H1 (cell line): ENCODE results near the gene KCNN1.

Experiments used
- PHF8 ChIP-seq: fragments of 200-600 bp; sonication (generic); conservative IDR thresholded peaks from 2 replicates; pipeline ENCODE4 v1.7.1; 2012; ENCODE audit warnings: low read depth, mild to moderate bottlenecking, inconsistent platforms, low read length, moderate library complexity
- TF ChIP-seq, protein P1 (sequence below): IDR thresholded peaks from 2 replicates; pipeline ENCODE4 v1.6.1; 2011; ENCODE audit warnings: low read depth, mild to moderate bottlenecking, low read length; ENCODE audit not compliant: insufficient read depth
- TF ChIP-seq, protein P2 (sequence below), 3 experiments: IDR thresholded peaks; 1 replicate in 2 of 3; 2 replicates in 1 of 3; pipeline versions ENCODE4 v1.5.1 to v1.6.1; 2011; ENCODE audit warnings: low read length in 3 of 3, mild to moderate bottlenecking in 3 of 3, inconsistent platforms in 2 of 3, low read depth in 1 of 3, moderate library complexity in 1 of 3; ENCODE audit not compliant: insufficient read depth in 1 of 3; ENCODE audit errors: control extremely low read depth in 1 of 3

GRCh38 chr19:17998827-17999150 is 31.9 kb downstream of the KCNN1 start:
- TF ChIP-seq, protein P1, sequence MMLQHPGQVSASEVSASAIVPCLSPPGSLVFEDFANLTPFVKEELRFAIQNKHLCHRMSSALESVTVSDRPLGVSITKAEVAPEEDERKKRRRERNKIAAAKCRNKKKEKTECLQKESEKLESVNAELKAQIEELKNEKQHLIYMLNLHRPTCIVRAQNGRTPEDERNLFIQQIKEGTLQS, result no peak
- TF ChIP-seq, protein P2, sequence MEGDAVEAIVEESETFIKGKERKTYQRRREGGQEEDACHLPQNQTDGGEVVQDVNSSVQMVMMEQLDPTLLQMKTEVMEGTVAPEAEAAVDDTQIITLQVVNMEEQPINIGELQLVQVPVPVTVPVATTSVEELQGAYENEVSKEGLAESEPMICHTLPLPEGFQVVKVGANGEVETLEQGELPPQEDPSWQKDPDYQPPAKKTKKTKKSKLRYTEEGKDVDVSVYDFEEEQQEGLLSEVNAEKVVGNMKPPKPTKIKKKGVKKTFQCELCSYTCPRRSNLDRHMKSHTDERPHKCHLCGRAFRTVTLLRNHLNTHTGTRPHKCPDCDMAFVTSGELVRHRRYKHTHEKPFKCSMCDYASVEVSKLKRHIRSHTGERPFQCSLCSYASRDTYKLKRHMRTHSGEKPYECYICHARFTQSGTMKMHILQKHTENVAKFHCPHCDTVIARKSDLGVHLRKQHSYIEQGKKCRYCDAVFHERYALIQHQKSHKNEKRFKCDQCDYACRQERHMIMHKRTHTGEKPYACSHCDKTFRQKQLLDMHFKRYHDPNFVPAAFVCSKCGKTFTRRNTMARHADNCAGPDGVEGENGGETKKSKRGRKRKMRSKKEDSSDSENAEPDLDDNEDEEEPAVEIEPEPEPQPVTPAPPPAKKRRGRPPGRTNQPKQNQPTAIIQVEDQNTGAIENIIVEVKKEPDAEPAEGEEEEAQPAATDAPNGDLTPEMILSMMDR (IDR thresholded peaks at IDR 0.05; ENCODE audit: control extremely low read depth in 1 of 3, insufficient read depth in 1 of 3, low read depth in 1 of 3, low read length in 3 of 3), result no peak
- TF ChIP-seq PHF8, result no peak
